Retinal pigment epithelial cell (primary cell): Measurements from ENCODE around the gene TIGIT.

Experiments used
- DNase-seq: peaks from one replicate; pipeline ENCODE4 v3.0.0-alpha.2; 2010; ENCODE audit warnings: low read depth
- H3K4me3 ChIP-seq: 2 replicates; pipeline ENCODE4 v1.5.1; 2011; ENCODE audit warnings: mild to moderate bottlenecking, low read length, control low read depth, moderate library complexity
- CTCF ChIP-seq: conservative IDR thresholded peaks from 2 replicates; pipeline ENCODE4 v1.5.1; 2011; ENCODE audit warnings: low read depth, low read length, control low read depth, inconsistent platforms

Gene TIGIT

DNA sequence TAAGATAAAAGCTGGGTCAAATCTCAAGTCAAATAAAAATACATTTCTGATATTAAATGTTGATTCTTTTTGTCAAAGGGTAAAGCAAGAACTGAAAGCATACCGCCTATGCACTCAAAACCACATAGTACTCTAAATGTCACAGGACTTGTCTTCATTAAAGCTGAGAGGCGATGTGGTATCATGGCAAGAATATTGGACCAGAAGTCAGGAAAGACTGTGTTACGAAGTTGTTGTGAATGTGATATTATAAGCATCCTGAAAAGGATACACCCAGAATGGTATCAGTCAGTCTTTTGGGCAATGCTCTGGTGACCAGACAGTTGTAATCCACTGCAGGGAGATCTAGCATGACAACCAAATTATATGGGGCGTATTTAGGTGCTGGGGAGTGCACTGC, 33.8 kb downstream of the TIGIT start:
- H3K4me3 ChIP-seq: no peak overlapping the region
- TF ChIP-seq CTCF: no peak
- DNase-seq: no peak

- no peak overlapping the region for H3K4me3 ChIP-seq
- TF ChIP-seq CTCF: no peak
- no peak for DNase-seq
These were observed 34.5 kb downstream of the TIGIT start for GRCh38 chr3:114328345-114328744.

- no peak for DNase-seq
- TF ChIP-seq CTCF: no peak
- H3K4me3 ChIP-seq: no peak overlapping the region
These were observed 36.0 kb downstream of the TIGIT start for GRCh38 chr3:114329823-114330222.

DNA sequence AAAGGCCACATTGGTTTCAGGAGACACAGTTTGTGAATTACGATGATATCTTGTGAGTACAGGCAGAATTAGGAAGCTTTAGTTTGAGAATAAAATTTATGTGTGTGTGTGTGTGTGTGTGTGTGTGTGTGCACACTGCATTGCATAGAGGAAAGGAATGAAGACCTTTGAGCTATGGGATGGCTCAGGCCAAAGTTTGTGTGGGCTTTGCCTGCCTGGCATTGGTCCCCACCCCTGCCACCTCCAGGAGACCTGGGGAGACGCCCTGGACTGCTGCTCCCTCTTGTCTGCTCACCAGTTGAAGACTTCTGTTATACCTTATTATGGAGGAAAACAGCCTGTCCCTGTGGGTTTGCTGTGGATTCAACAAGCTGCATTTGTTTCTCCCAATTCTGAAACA, 37.2 kb downstream of the TIGIT start:
- no peak for TF ChIP-seq CTCF
- DNase-seq: no peak
- H3K4me3 ChIP-seq: no peak overlapping the region

- no peak for DNase-seq
- no peak overlapping the region for H3K4me3 ChIP-seq
- TF ChIP-seq CTCF: no peak
These were observed 37.9 kb downstream of the TIGIT start for GRCh38 chr3:114331710-114332109.

- no peak overlapping the region for H3K4me3 ChIP-seq
- TF ChIP-seq CTCF: no peak
- no peak for DNase-seq
These were observed 38.7 kb downstream of the TIGIT start for GRCh38 chr3:114332342-114333179.
